Measurements from ENCODE around the gene KERA.

KERA gene

GRCh38 chr12:91077228-91077954 is 19.6 kb upstream of the KERA start:
- DNase-seq (ENCODE audit: extremely low spot score), result no peak
- ChIA-PET POLR2A (no interaction called here), CTCF (interaction anchor here (1.2 to 2.1 kb wide), 2 partner anchors 31 to 305 kb away, joined by 3 to 7 read pairs; no protein-coding TSS in a partner anchor)
- no peak for TF ChIP-seq CTCF (IDR thresholded peaks at IDR 0.05; ENCODE audit: control extremely low read depth, extremely low read depth, low read depth, missing control alignments)

- POLR2A ChIA-PET, result no interaction called here
- no peak for TF ChIP-seq CTCF (IDR thresholded peaks at IDR 0.05; ENCODE audit: control extremely low read depth, extremely low read depth, low read depth, missing control alignments)
- DNase-seq (ENCODE audit: extremely low spot score), result no peak
- CTCF ChIA-PET, result no interaction called here
Observed at GRCh38 chr12:91074851-91075250, 17.0 kb upstream of the KERA start.

GRCh38 chr12:91074154-91074709 is 16.4 kb upstream of the KERA start:
- no peak for TF ChIP-seq CTCF (IDR thresholded peaks at IDR 0.05; ENCODE audit: control extremely low read depth, extremely low read depth, low read depth, missing control alignments)
- no peak for DNase-seq (ENCODE audit: extremely low spot score)
- ChIA-PET POLR2A (no interaction called here), CTCF (no interaction called here)

DNA sequence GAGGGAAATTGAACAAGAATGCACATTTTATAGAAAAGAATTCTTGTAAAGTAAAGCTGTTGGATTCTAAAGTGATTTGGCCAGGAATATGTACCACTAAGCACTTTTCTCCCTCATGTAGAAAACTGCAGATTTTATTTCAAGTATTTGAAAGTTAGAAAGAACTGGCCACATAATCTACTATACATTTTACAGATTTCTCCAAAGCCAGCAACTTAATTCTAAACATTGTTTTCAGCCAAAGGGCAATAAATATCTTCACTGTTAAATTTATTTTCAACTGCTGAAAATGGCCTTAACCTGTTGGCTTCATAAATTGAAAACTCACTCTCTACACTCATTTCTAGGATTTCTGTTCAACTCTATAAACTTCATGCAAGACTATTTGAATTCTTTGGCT is 15.6 kb upstream of the KERA start:
- no peak for TF ChIP-seq CTCF (IDR thresholded peaks at IDR 0.05; ENCODE audit: control extremely low read depth, extremely low read depth, low read depth, missing control alignments)
- CTCF ChIA-PET, result no interaction called here
- no peak for DNase-seq (ENCODE audit: extremely low spot score)
- POLR2A ChIA-PET, result no interaction called here

DNA sequence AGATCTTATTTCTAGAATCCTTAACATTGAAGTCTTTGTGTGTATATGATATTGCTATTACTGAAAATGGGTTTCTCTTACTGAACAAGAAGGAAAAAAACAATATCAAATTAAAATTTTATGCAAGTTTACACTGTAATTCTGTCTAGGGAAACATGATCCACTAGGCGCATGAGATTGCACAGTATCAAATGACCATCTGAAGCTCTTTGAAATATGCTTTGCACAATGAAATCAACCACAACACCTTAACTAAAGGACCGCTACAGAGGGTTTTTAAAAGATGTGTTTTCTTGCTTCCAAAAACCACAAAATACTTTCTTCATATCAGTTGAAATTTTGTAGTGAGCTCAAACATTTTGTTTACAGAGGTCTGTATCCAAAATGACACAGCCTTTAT is 15.1 kb upstream of the KERA start:
- TF ChIP-seq CTCF (IDR thresholded peaks at IDR 0.05; ENCODE audit: control extremely low read depth, extremely low read depth, low read depth, missing control alignments), result no peak
- POLR2A ChIA-PET, result no interaction called here
- CTCF ChIA-PET, result no interaction called here
- DNase-seq (ENCODE audit: extremely low spot score), result no peak

- ChIA-PET POLR2A (no interaction called here), CTCF (interaction anchor here (1.1 to 1.7 kb wide), 2 partner anchors 10 to 38 kb away, joined by 4 to 7 read pairs; no protein-coding TSS in a partner anchor)
- no peak for TF ChIP-seq CTCF (IDR thresholded peaks at IDR 0.05; ENCODE audit: control extremely low read depth, extremely low read depth, low read depth, missing control alignments)
Observed at GRCh38 chr12:91070936-91071335, 13.1 kb upstream of the KERA start.

More at GRCh38 chr12:91070936-91071335, 13.1 kb upstream of the KERA start:
- no peak for DNase-seq (ENCODE audit: extremely low spot score)
